K562 (cell line): ENCODE results near the gene GIGYF2.
"Not testable (repeated sequence)": the region's sequence is repeated elsewhere in the genome, so short reads cannot be mapped to it uniquely, and the experiment has no call there.

Experiments
- ARID3B ChIP-seq: fragments of 250-450 bp; sonication (Bioruptor Pico); IDR thresholded peaks from 2 replicates; pipeline ENCODE4 v1.4.0; 2020; ENCODE audit warnings: borderline replicate concordance
- CHCHD3 ChIP-seq: fragments of 250-450 bp; sonication (Bioruptor Pico); IDR thresholded peaks from 2 replicates; pipeline ENCODE4 v2.1.2; 2022; ENCODE audit warnings: mild to moderate bottlenecking
- CTCF ChIP-seq, 3 experiments: IDR thresholded peaks in 2 of 3; conservative IDR thresholded peaks in 1 of 3; 2 replicates each; pipeline ENCODE4 v1.5.1; 2011 to 2012; ENCODE audit warnings: low read length in 3 of 3, mild to moderate bottlenecking in 3 of 3, control low read depth in 2 of 3, improper control_type of control experiment in 1 of 3, inconsistent platforms in 1 of 3, low read depth in 1 of 3, mixed read lengths in 1 of 3, moderate library complexity in 1 of 3; ENCODE audit not compliant: insufficient read depth in 2 of 3
- GTF3C2 ChIP-seq: IDR thresholded peaks from 3 replicates; pipeline ENCODE4 v1.6.1; 2011; ENCODE audit warnings: borderline replicate concordance, mild to moderate bottlenecking, moderate library complexity; ENCODE audit not compliant: insufficient read length; ENCODE audit errors: extremely low read depth
- NR2C2 ChIP-seq, 2 experiments: fragments of 200-800 bp in 1 of 2; sonication (Bioruptor generic) in 1 of 2; sonication (generic) in 1 of 2; formaldehyde crosslinking in 1 of 2; IDR thresholded peaks; 2 replicates each; pipeline versions ENCODE4 v1.6.1 to v1.8.0; 2016 to 2022; ENCODE audit warnings: mild to moderate bottlenecking in 1 of 2, missing compliant biosample characterization in 1 of 2, missing genetic modification characterization in 1 of 2, missing genetic modification reagents in 1 of 2
- POLR2A ChIP-seq: fragments of 450-650 bp; conservative IDR thresholded peaks from 2 replicates; pipeline ENCODE4 v1.6.1; 2016
- RBM39 ChIP-seq: fragments of 200-400 bp; formaldehyde crosslinking; optimal IDR thresholded peaks from 2 replicates; pipeline ENCODE3; 2018; ENCODE audit warnings: low read depth, low read length
- SMARCC2 ChIP-seq: fragments of 450-650 bp; IDR thresholded peaks from 2 replicates; pipeline ENCODE4 v1.6.1; 2017; ENCODE audit warnings: antibody characterized with exemption, moderate library complexity, mild to moderate bottlenecking, low read depth
- SP1 ChIP-seq: sonication (generic); formaldehyde crosslinking; IDR thresholded peaks from 2 replicates; pipeline ENCODE4 v1.8.1; 2022; ENCODE audit warnings: mild to moderate bottlenecking, missing genetic modification reagents
- TFAP4 ChIP-seq: sonication (generic); formaldehyde crosslinking; IDR thresholded peaks from 2 replicates; pipeline ENCODE4 v1.8.0; 2022; ENCODE audit warnings: missing genetic modification reagents, mild to moderate bottlenecking, moderate library complexity, borderline replicate concordance
- ZFP30 ChIP-seq: fragments of 250-450 bp; sonication (Bioruptor Pico); IDR thresholded peaks from 2 replicates; pipeline ENCODE4 v1.8.0; 2022; ENCODE audit warnings: moderate library complexity, mild to moderate bottlenecking, inconsistent platforms, borderline replicate concordance
- ZKSCAN1 ChIP-seq: fragments of 150-350 bp; IDR thresholded peaks from 2 replicates; pipeline ENCODE4 v1.6.1; 2016; ENCODE audit warnings: low read depth, low read length
- ZNF232 ChIP-seq: sonication (generic); formaldehyde crosslinking; IDR thresholded peaks from 2 replicates; pipeline ENCODE4 v1.8.0; 2022; ENCODE audit warnings: mild to moderate bottlenecking, missing genetic modification reagents

GRCh38 chr2:232906867-232907717 is 210.0 kb downstream of the GIGYF2 start:
- not testable (repeated sequence) for TF ChIP-seq CHCHD3; ZKSCAN1; GTF3C2; CTCF (IDR thresholded peaks at IDR 0.05 in 2 of 3, conservative IDR thresholded peaks at IDR 0.05 in 1 of 3; ENCODE audit: insufficient read depth in 2 of 3, low read depth in 1 of 3, low read length in 3 of 3); ARID3B (CRISPR knock-in tag); RBM39; ZFP30 (CRISPR knock-in tag); TFAP4 (CRISPR knock-in tag); SP1 (CRISPR knock-in tag); ZNF232 (CRISPR knock-in tag); SMARCC2; POLR2A; NR2C2 (CRISPR knock-in tag; IDR thresholded peaks at IDR 0.05); NR2C2 (tag; IDR thresholded peaks at IDR 0.05)
